Calu3 (cell line): ENCODE measurements around the gene NUDT11. TPM values are rescaled to one million over a fixed set of nuclear protein-coding genes. Genes with fewer than 3 reads are reported as not detected.
"Not testable (repeated sequence)": the region's sequence is repeated elsewhere in the genome, so short reads cannot be mapped to it uniquely, and the experiment has no call there.

Source experiments
- BruUV-seq: library from RNA; stranded (reverse); fragments of 400-500 nt; replicated peaks from 2 replicates; lab custom pipeline; 2021; lab: Mats Ljungman, UMichigan
- CTCF ChIA-PET: fragments of 300-600 bp; sonication (Branson Sonifier 250); formaldehyde crosslinking; loops from one replicate; lab custom pipeline; 2022; ENCODE audit warnings: antibody characterized with exemption; lab: Charles Lee
- DNase-seq: peaks from one replicate; pipeline ENCODE4 v3.0.0; 2022
- H3K27ac Mint-ChIP-seq: one replicate; pipeline ENCODE4 v1.8.0; 2022; ENCODE audit warnings: mixed read lengths; ENCODE audit not compliant: unreplicated experiment
- H3K27me3 Mint-ChIP-seq: one replicate; pipeline ENCODE4 v1.8.0; 2022; ENCODE audit warnings: mixed read lengths; ENCODE audit not compliant: unreplicated experiment
- H3K36me3 Mint-ChIP-seq: one replicate; pipeline ENCODE4 v1.8.0; 2022; ENCODE audit warnings: mild to moderate bottlenecking, moderate library complexity, mixed read lengths; ENCODE audit not compliant: insufficient read depth, unreplicated experiment
- H3K4me1 Mint-ChIP-seq: one replicate; pipeline ENCODE4 v1.8.0; 2022; ENCODE audit warnings: mild to moderate bottlenecking, low read depth, mixed read lengths; ENCODE audit not compliant: unreplicated experiment
- H3K4me3 Mint-ChIP-seq: one replicate; pipeline ENCODE4 v1.8.0; 2022; ENCODE audit warnings: mild to moderate bottlenecking, low read depth, moderate library complexity, mixed read lengths; ENCODE audit not compliant: unreplicated experiment
- H3K9me3 Mint-ChIP-seq: one replicate; pipeline ENCODE4 v1.8.0; 2022; ENCODE audit warnings: low read depth, mixed read lengths; ENCODE audit not compliant: unreplicated experiment
- CTCF ChIP-seq: fragments of 200-600 bp; IDR thresholded peaks from one replicate; pipeline ENCODE4 v1.8.0; 2022; ENCODE audit warnings: antibody characterized with exemption; ENCODE audit not compliant: unreplicated experiment
- intact Hi-C: fragments of 100-400 bp; cut with micrococcal nuclease; formaldehyde crosslinking; loops from one replicate; pipeline ENCODE4 v1.10.0; 2022; ENCODE audit not compliant: unreplicated experiment
- total RNA-seq: library from RNA; stranded (reverse); gene quantifications from 2 replicates; pipeline ENCODE4 v1.2.3, GENCODE V29; 2022

Gene NUDT11
- total RNA-seq, 1 experiment from 2014 or later = 1.3 TPM

GRCh38 chrX:51494409-51494808 lies 2.0 kb downstream of the NUDT11 start:
- H3K4me1 Mint-ChIP-seq = no peaks in the 10 kb centered on the region
- no peaks in the 10 kb centered on the region for H3K9me3 Mint-ChIP-seq
- H3K4me3 Mint-ChIP-seq = no peak overlapping the region
- peaks cover 14% of the 10 kb centered on the region for H3K36me3 Mint-ChIP-seq
- CTCF ChIA-PET = no interaction called here
- intact Hi-C loops = no loop called here
- TF ChIP-seq CTCF = no peak
- H3K27ac Mint-ChIP-seq = no peak overlapping the region
- BruUV-seq = no TSS peak
- no peak for DNase-seq
- no peaks in the 10 kb centered on the region for H3K27me3 Mint-ChIP-seq

- Mint-ChIP-seq H3K27ac (no peak overlapping the region), H3K4me1 (no peaks in the 10 kb centered on the region), H3K27me3 (peaks cover 19% of the 10 kb centered on the region), H3K36me3 (no peaks in the 10 kb centered on the region), H3K9me3 (no peaks in the 10 kb centered on the region), H3K4me3 (no peak overlapping the region)
- TF ChIP-seq CTCF = no peak
- no peak for DNase-seq
- BruUV-seq = no TSS peak
- CTCF ChIA-PET = interaction anchor here (0.9 to 2.2 kb wide), 5 partner anchors 9 to 774 kb away, joined by 3 to 10 read pairs (median 3); partner anchors contain the start of gene NUDT11
- intact Hi-C loops = loop anchor here (5.0 kb wide), 1 partner anchor 114 kb away; no protein-coding TSS in a partner anchor
These were observed 8.5 kb downstream of the NUDT11 start for GRCh38 chrX:51487960-51488267.

- no peak for TF ChIP-seq CTCF
- H3K4me3 Mint-ChIP-seq = no peak overlapping the region
- CTCF ChIA-PET = no interaction called here
- intact Hi-C loops = loop anchor here (5.0 kb wide), 1 partner anchor 118 kb away; no protein-coding TSS in a partner anchor
- peaks cover 19% of the 10 kb centered on the region for H3K27me3 Mint-ChIP-seq
- DNase-seq = no peak
- no peaks in the 10 kb centered on the region for H3K36me3 Mint-ChIP-seq
- no TSS peak for BruUV-seq
- H3K27ac Mint-ChIP-seq = no peak overlapping the region
- no peaks in the 10 kb centered on the region for H3K9me3 Mint-ChIP-seq
- H3K4me1 Mint-ChIP-seq = no peaks in the 10 kb centered on the region
These were observed 11.8 kb downstream of the NUDT11 start for GRCh38 chrX:51484616-51485015.

- peaks cover 19% of the 10 kb centered on the region for H3K27me3 Mint-ChIP-seq
- H3K36me3 Mint-ChIP-seq, intact Hi-C loops, H3K4me3 Mint-ChIP-seq, H3K4me1 Mint-ChIP-seq, H3K9me3 Mint-ChIP-seq, H3K27ac Mint-ChIP-seq, CTCF ChIA-PET, BruUV-seq, DNase-seq: not testable (repeated sequence)
These were observed 14.0 kb downstream of the NUDT11 start for GRCh38 chrX:51482411-51482810.

- DNase-seq = no peak
- intact Hi-C loops = no loop called here
- no peaks in the 10 kb centered on the region for H3K9me3 Mint-ChIP-seq
- no peaks in the 10 kb centered on the region for H3K4me1 Mint-ChIP-seq
- no peak overlapping the region for H3K4me3 Mint-ChIP-seq
- H3K36me3 Mint-ChIP-seq = no peaks in the 10 kb centered on the region
- peaks cover 21% of the 10 kb centered on the region for H3K27me3 Mint-ChIP-seq
- CTCF ChIA-PET = interaction anchor here (0.5 kb wide), 1 partner anchor 831 kb away, joined by 4 read pairs; no protein-coding TSS in a partner anchor
- TF ChIP-seq CTCF = no peak
- BruUV-seq = no TSS peak
- H3K27ac Mint-ChIP-seq = no peak overlapping the region
These were observed 19.5 kb downstream of the NUDT11 start for GRCh38 chrX:51476930-51477329.
